Natural killer cell (primary cell): Measurements from ENCODE around the gene SNAPC4. TPM values are rescaled to one million over a fixed set of nuclear protein-coding genes. Genes with fewer than 3 reads are reported as not detected.

Experiments
- ATAC-seq, 3 donors: fragments of 150-1000 bp in 2 of 3; fragments of 200-7000 bp in 1 of 3; cut with Tn5 transposase; 1 replicate in 1 of 3; 2 replicates in 2 of 3; pipeline ENCODE4 v1.10.0; 2021; ENCODE audit warnings: mild to moderate bottlenecking in 2 of 3, moderate library complexity in 2 of 3
- DNase-seq, 2 donors: peaks; one replicate each; pipeline versions ENCODE4 v3.0.0 to v3.0.0-alpha.2; 2013 to 2021; ENCODE audit warnings: mixed read lengths in 1 of 2
- H3K27ac ChIP-seq: one replicate; pipeline ENCODE4 v1.5.1; 2013; ENCODE audit warnings: mild to moderate bottlenecking, low read length
- H3K27me3 ChIP-seq: one replicate; pipeline ENCODE4 v1.6.1; 2013; ENCODE audit warnings: low read length; ENCODE audit not compliant: control insufficient read depth, insufficient read depth
- H3K36me3 ChIP-seq: one replicate; pipeline ENCODE4 v1.6.1; 2013; ENCODE audit warnings: low read length; ENCODE audit not compliant: control insufficient read depth, insufficient read depth
- H3K4me1 ChIP-seq: one replicate; pipeline ENCODE4 v1.6.1; 2013; ENCODE audit warnings: low read length; ENCODE audit not compliant: control insufficient read depth, insufficient read depth
- H3K4me3 ChIP-seq: one replicate; pipeline ENCODE4 v1.5.1; 2013; ENCODE audit warnings: low read length
- H3K9me3 ChIP-seq: one replicate; pipeline ENCODE4 v1.6.1; 2013; ENCODE audit warnings: low read length; ENCODE audit not compliant: control insufficient read depth, insufficient read depth
- H3K27ac Mint-ChIP-seq, 2 donors: one replicate each; pipeline ENCODE4 v1.8.0; 2022; ENCODE audit warnings: mild to moderate bottlenecking in 2 of 2, mixed read lengths in 2 of 2, moderate library complexity in 1 of 2
- H3K27me3 Mint-ChIP-seq, 2 donors: one replicate each; pipeline ENCODE4 v1.8.0; 2022; ENCODE audit warnings: low read depth in 2 of 2, mixed read lengths in 2 of 2
- H3K36me3 Mint-ChIP-seq: one replicate; pipeline ENCODE4 v1.8.0; 2022; ENCODE audit warnings: mixed read lengths
- H3K4me1 Mint-ChIP-seq, 2 donors: one replicate each; pipeline ENCODE4 v1.8.0; 2022; ENCODE audit warnings: mixed read lengths in 2 of 2
- H3K4me3 Mint-ChIP-seq: one replicate; pipeline ENCODE4 v1.8.0; 2022; ENCODE audit warnings: mild to moderate bottlenecking, moderate library complexity, mixed read lengths
- H3K9me3 Mint-ChIP-seq, 2 donors: one replicate each; pipeline ENCODE4 v1.8.0; 2022; ENCODE audit warnings: mixed read lengths in 2 of 2
- WGBS: methylation state at CpG from one replicate; pipeline ENCODE4 v1.1.7; 2013; ENCODE audit warnings: missing lambda C conversion rate; ENCODE audit not compliant: insufficient coverage; 5-methylcytosine and 5-hydroxymethylcytosine counted together
- intact Hi-C: fragments of 100-400 bp; cut with micrococcal nuclease; formaldehyde crosslinking; loops from one replicate; pipeline ENCODE4 v1.14.2; 2022
- total RNA-seq, 4 donors: library from RNA; stranded (reverse); fragments of 120-200 nt in 1 of 4; gene quantifications; one replicate each; pipeline versions ENCODE4 v1.2.3 to v1.2.4, GENCODE V29; 2013 to 2022
- TF ChIP-seq, protein P1 (sequence below): fragments of 200-600 bp; IDR thresholded peaks from one replicate; pipeline ENCODE4 v1.8.0; 2022; ENCODE audit warnings: antibody characterized with exemption

SNAPC4 gene
- total RNA-seq, 3 donors from 2014 or later (not counting 1 experiment from before 2014, with no cell fraction given) = 9.0 to 11.3 (median 9.4) TPM

DNA sequence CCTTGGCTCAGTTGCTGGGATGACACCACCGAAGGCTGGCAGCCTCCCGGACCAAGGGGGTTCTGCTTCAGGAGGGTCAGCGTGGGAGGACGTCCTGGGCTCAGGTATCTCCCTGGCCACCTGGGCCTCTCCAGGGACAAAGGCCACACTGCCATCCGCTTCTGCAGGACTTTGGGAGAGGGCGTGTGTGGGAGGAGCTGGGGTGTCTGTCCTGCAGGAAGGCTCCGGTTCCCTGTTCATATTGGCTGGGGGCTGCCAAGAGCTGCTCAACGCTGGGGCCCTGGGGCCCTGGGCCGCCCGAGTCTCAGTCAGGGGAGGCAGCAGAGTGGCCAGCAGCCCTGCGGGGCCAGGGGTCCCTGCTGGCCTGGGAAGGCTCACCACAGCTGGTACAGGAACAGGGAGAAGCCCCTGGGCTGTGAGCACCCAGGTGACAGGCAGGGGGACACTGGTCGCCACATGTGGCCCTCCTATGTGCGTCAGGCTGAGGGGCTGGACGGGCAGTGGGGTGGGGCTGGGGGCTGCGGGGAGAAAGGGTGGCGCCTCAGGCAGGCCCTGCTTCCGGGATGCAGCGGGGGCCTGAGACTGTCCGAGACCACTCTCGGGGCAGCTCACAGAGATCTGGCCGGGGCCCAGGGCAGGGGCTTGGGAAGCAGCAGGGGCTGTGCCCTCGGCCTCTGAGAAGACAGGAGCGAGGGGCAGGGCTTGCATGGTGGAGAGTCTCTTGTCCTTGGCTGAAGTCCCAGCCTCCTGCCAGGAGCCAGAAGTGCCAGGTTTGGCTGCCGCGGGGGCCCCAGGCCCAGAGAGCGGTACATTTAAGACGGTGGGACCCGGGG, 21.6 kb downstream of the SNAPC4 start:
- intact Hi-C loops = no loop called here
- no peak for DNase-seq
- no peak for ATAC-seq
- Histone ChIP-seq H3K4me1 (peaks cover 11% of the 10 kb centered on the region), H3K36me3 (peaks cover 27% of the 10 kb centered on the region), H3K27me3 (no peaks in the 10 kb centered on the region), H3K27ac (no peak overlapping the region), H3K9me3 (no peaks in the 10 kb centered on the region), H3K4me3 (no peak overlapping the region)
- no peaks in the 10 kb centered on the region for H3K9me3 Mint-ChIP-seq
- H3K4me3 Mint-ChIP-seq = no peak overlapping the region
- TF ChIP-seq, protein P1, sequence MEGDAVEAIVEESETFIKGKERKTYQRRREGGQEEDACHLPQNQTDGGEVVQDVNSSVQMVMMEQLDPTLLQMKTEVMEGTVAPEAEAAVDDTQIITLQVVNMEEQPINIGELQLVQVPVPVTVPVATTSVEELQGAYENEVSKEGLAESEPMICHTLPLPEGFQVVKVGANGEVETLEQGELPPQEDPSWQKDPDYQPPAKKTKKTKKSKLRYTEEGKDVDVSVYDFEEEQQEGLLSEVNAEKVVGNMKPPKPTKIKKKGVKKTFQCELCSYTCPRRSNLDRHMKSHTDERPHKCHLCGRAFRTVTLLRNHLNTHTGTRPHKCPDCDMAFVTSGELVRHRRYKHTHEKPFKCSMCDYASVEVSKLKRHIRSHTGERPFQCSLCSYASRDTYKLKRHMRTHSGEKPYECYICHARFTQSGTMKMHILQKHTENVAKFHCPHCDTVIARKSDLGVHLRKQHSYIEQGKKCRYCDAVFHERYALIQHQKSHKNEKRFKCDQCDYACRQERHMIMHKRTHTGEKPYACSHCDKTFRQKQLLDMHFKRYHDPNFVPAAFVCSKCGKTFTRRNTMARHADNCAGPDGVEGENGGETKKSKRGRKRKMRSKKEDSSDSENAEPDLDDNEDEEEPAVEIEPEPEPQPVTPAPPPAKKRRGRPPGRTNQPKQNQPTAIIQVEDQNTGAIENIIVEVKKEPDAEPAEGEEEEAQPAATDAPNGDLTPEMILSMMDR = no peak
- no peaks in the 10 kb centered on the region for H3K36me3 Mint-ChIP-seq
- H3K27ac Mint-ChIP-seq = no peak overlapping the region
- no peaks in the 10 kb centered on the region for H3K27me3 Mint-ChIP-seq
- WGBS = 93% methylated on average over 28 of the region's 28 CpGs
- no peaks in the 10 kb centered on the region for H3K4me1 Mint-ChIP-seq

DNA sequence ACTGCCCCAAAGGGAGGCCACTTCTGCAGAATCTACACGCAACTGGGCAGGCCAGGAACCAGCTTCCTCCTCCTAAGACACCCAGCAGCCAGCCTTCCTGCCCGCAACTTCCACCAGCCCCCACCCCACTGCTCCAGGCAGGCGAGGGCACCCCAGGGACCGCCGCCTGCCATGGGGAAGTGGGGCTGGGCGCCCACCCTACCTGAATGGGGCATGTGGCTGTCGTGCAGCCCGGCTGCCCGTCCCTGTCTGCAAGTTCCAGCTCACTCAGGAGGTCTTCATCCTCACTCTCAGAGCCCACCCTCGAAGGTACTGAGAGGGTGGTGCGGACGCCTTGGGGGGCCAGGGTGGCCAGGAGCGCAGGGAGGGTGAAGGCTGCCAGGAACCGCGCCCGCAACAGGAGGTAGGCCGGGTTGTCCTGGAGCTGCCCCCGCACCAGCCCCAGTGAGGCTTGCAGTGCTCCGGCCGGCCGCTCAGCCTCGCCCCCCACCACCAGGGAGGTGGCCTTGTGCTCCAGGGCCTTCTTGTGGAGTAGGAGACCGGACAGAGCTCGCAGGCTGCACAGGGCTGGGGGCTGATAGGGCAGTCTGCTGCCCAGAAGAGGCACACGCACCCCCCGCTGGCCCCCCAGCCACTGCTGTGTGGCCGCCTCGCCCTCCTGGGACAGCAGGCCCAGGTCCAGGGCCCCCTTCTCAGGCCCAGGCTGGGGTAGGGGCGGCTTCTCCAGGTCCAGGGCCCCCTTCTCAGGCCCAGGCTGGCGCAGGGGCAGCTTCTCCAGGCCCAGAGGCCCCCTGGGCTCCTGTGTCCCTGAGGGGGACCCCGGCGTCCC, 22.4 kb downstream of the SNAPC4 start:
- Histone ChIP-seq H3K27me3 (peaks cover 3% of the 10 kb centered on the region), H3K4me3 (no peak overlapping the region), H3K9me3 (no peaks in the 10 kb centered on the region), H3K27ac (no peak overlapping the region), H3K4me1 (peaks cover 20% of the 10 kb centered on the region), H3K36me3 (peaks cover 20% of the 10 kb centered on the region)
- ATAC-seq (no peak), DNase-seq (no peak)
- H3K9me3 Mint-ChIP-seq = no peaks in the 10 kb centered on the region
- intact Hi-C loops = no loop called here
- H3K36me3 Mint-ChIP-seq = no peaks in the 10 kb centered on the region
- WGBS = 86% methylated on average over 32 of the region's 32 CpGs
- no peaks in the 10 kb centered on the region for H3K27me3 Mint-ChIP-seq
- TF ChIP-seq, protein P1 = no peak
- no peaks in the 10 kb centered on the region for H3K4me1 Mint-ChIP-seq
- H3K27ac Mint-ChIP-seq = no peak overlapping the region
- no peak overlapping the region for H3K4me3 Mint-ChIP-seq

DNA sequence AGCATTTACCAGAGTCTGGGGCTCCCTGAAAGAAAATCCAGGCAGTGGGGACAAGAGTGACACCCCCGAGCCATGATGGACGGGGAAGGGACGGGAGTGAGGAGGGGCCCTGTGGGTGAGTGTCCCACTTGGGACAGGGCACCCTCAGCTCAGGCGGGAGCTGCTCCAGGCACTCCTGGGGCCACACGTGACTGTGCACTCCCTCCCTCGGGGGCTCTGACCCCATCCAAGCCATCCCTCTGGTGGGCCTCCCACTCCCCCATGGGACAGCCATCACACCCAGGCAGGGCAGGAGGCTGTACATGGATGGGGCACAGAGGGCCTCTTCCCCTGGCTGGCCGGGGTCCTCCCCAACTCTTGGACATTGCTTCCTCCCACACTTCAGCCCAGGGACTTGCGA, 23.5 kb downstream of the SNAPC4 start:
- H3K27ac Mint-ChIP-seq = no peak overlapping the region
- H3K4me1 Mint-ChIP-seq = no peaks in the 10 kb centered on the region
- no peak overlapping the region for H3K4me3 Mint-ChIP-seq
- H3K9me3 ChIP-seq = no peaks in the 10 kb centered on the region
- no peak overlapping the region for H3K27ac ChIP-seq
- intact Hi-C loops = no loop called here
- peaks cover 12% of the 10 kb centered on the region for H3K36me3 ChIP-seq
- DNase-seq = no peak
- H3K27me3 ChIP-seq = peaks cover 3% of the 10 kb centered on the region
- H3K4me1 ChIP-seq = peaks cover 28% of the 10 kb centered on the region
- ATAC-seq = no peak
- no peaks in the 10 kb centered on the region for H3K27me3 Mint-ChIP-seq
- no peak overlapping the region for H3K4me3 ChIP-seq
- no peaks in the 10 kb centered on the region for H3K36me3 Mint-ChIP-seq
- 89% methylated on average over 8 of the region's 8 CpGs for WGBS
- H3K9me3 Mint-ChIP-seq = no peaks in the 10 kb centered on the region
- TF ChIP-seq, protein P1 = no peak
